Cardiac septum (tissue), 1 donor: ENCODE data around the gene REEP6. TPM values are rescaled to one million over a fixed set of nuclear protein-coding genes. Genes with fewer than 3 reads are reported as not detected.

Experiments used
- DNase-seq: peaks from one replicate; pipeline ENCODE4 v3.0.0-alpha.2; 2020; ENCODE audit warnings: low spot score
- intact Hi-C: fragments of 100-400 bp; cut with DNase I; formaldehyde crosslinking; loops from one replicate; pipeline ENCODE4 v1.14.0; 2022
- long read RNA-seq: library from polyadenylated mRNA; unstranded; transcript quantifications from one replicate; pipeline ENCODE4 v2.0.0, GENCODE V29; 2021
- total RNA-seq: library from RNA; stranded (reverse); fragmentation: NEBNext Ultra II Directional; extraction: Animal tissue kit (Norgen Biotek cat#: 25700); gene quantifications from one replicate; pipeline ENCODE4 v1.2.1, GENCODE V29; 2021
- donor health status: DM: no; HTN: no; CAD: no.

The REEP6 gene
- total RNA-seq = 3.3 TPM
- long read RNA-seq, transcript REEP6-201 (5 exons, 1,794 nt) = major isoform, 7 of 8 reads
- long read RNA-seq, partial matches to known transcripts = 0 of 8 reads
- long read RNA-seq, other reads (novel, unspliced or antisense) = 1 of 8 reads

DNA sequence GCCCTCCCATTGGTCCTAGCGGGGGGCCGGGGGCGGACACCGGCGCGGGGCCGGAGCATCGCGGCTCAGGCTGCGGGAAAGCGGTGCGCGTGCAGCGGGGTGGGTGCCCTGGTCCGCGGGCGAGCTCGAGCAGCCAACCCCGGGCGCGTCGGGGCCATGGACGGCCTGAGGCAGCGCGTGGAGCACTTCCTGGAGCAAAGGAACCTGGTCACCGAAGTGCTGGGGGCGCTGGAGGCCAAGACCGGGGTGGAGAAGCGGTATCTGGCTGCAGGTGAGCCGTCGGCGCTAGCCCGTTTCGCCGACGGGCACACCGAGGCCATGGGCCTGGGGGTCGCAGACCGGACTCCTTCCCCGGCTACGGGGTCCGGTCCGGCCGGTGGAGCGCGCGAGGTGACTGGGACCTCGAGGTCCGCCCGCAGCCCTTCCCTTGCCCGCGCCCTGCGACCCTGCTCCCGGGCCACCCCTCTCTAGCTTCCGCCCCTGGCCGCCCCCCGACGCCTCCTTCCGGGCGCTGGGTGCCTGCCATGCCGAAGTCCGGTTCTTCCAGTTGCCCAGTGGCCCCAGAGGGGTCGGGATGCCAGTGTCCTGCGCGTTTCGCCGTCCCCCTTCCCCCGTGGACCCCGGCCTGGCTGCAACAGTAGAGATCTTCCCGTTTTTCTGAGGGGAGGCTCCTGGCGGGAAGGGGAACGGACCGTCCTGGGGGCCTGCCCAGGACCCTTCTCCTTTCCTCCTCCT is at the start of gene REEP6:
Gene REEP6 (plus strand): TSS at position 68 of the 735 bp plus-strand sequence. CDS start 89 bp downstream, at position 157.
- intact Hi-C loops = no loop called here
- no peak for DNase-seq

GRCh38 chr19:1441677-1442438 is 49.1 kb upstream of the REEP6 start:
- intact Hi-C loops = loop anchor here (5.0 to 10.0 kb wide), 2 partner anchors 35 to 127 kb away; partner anchors contain the start of gene DAZAP1
- no peak for DNase-seq

GRCh38 chr19:1445185-1445931 is 45.6 kb upstream of the REEP6 start:
- peak; percentile 88 for DNase-seq
- intact Hi-C loops = loop anchor here (10.0 kb wide), 1 partner anchor 131 kb away; no protein-coding TSS in a partner anchor

GRCh38 chr19:1445932-1446712 is 44.9 kb upstream of the REEP6 start:
- DNase-seq = no peak
- intact Hi-C loops = loop anchor here (10.0 kb wide), 1 partner anchor 131 kb away; no protein-coding TSS in a partner anchor

- DNase-seq = no peak
Observed at GRCh38 chr19:1446713-1447481, 44.1 kb upstream of the REEP6 start.

DNA sequence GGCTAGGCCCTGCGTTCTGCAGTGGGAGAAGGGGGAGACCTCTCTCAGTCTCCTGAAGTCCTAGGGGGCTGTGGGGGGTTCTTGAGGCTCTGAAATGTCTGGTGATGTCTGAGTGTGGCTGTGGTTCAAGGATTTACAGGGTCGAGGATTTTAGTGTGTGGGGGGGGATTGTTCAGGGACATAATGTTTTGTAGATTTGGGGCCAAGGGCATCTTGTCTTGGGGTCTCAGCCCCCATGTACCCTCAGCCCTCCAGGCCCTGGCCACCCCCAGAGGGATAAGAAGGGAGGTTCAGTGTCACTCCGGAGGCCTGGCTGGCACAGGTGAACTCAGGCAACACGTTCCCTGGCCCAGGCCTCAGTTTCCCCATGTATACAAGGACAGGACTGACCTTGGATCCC is 43.5 kb upstream of the REEP6 start:
- intact Hi-C loops = loop anchor here (10.0 kb wide), 1 partner anchor 133 kb away; no protein-coding TSS in a partner anchor

More at GRCh38 chr19:1446713-1447481, 44.1 kb upstream of the REEP6 start:
- intact Hi-C loops = loop anchor here (10.0 kb wide), 1 partner anchor 132 kb away; no protein-coding TSS in a partner anchor

DNA sequence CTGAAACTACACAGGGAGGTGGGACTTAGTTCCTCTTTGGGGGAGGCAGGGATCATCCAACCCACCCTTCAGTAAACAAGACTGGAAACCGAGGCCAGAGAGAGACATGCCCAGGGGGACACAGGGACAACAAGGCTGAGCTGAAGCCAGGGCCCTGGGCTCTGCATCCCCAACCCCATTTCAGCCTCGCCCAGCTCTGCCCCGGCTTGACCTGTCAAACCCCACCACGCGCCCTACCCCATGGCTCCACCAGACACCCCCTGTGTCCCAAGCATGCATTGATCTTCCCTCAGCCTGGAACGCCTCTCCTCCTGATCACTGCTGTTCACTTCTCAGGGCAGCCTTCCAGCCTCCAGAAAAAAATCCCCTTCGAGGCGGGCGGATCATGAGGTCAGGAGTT is 43.0 kb upstream of the REEP6 start:
- intact Hi-C loops = loop anchor here (10.0 kb wide), 1 partner anchor 133 kb away; no protein-coding TSS in a partner anchor
- no peak for DNase-seq

More for the DNA sequence above, 43.5 kb upstream of the REEP6 start:
- no peak for DNase-seq

DNA sequence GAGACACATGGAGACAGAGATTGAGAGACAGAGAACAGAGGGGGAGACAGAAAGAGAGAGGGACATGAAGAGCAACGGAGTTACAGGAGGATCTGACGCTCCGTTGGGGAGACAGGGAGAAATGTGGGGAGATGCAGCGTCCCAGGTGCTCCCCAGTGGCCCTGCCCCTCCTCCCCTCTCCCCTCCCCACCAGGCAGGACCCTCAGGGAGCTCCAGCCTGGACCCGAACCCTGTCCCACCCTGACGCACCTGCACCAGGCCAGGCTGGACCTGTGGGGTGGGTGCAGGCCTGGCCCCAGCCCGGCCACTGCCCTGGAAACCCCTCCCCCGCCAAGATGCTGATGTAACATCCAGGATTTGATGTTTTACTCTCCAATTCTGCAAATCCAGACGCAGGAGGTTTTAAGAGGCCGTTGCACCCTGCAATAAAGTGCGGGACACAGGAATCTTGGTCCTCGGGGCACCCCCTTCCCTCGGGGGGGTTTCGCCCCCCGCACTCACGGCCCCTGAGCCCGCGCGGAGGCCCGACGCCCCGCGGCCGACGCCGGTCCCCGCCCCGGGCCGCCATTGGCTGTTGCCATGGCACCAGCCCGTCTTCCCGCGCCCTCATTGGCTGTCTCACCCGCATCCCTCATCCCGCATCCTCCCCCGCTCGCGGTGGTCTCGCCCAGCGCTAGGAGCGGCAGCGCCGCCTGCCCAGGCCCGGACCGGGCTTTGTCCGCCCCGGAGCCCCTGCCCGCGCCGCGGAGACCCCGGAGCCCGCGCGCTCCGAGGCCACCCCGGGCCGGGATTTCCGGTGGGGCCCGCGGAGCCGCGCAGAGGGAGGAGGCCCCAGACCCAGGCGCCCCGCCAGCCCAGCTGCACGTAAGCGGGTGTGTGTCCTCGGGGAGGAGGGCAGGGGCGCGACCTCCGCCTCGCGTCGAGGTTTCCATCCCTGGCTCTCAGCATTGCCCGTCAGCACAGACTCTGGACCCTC is 41.2 kb upstream of the REEP6 start, which contains the start of gene APC2:
Gene APC2 (plus strand): TSS at position 655 of the 976 bp plus-strand sequence. CDS start 2,881 bp downstream, outside the sequence.
- DNase-seq = no peak
- intact Hi-C loops = loop anchor here (10.0 kb wide), 1 partner anchor 135 kb away; no protein-coding TSS in a partner anchor

DNA sequence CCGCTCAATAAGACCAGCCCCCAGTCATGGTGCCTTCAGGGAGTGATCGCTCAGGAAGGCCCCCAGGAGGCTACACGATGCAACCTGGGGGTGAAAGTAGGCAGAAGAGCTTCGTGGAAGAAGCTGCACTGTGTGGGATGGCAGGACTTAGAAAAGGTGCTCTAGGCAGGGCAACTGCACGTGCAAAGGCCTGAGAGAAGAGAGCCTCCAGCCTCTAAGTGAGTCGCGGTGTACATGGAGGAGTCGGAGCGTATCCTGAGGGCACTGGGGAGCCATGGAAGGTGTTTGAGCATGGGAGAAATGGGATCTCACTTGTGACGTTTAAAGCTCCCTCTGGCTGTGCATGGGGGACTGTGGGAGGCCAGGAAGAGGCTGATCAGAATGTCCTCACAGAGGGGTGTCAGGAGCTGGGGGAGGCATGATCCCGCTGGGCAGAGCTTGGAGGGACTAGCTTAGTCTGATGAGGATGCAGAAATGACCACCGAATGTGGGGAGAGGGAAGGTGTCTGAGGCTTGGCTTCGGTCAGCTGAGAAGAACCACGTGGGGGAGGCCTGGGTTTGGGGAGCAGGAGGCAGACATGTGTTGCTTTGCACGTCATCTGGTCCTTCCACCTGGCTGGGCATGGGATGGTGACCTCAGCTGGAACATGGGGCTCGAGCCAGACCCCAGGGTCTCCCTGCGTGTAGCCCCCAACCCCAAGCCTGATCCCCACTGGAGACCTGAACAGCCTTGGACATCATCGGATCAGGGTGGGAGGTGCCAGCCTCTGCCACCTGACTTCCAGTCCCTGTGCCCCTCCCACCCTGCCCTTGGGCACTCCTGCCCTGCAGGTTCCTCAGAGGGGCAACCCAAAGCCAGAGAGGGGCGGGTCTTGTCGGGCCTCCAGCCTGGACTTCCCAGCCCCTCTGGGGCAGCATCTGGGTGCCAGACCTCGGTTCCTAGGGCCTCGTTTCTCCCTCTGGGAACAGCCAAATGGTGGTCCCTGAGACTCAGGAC is 39.9 kb upstream of the REEP6 start:
- intact Hi-C loops = no loop called here
- no peak for DNase-seq

GRCh38 chr19:1451916-1452801 is 38.8 kb upstream of the REEP6 start:
- intact Hi-C loops = no loop called here
- DNase-seq = no peak

DNA sequence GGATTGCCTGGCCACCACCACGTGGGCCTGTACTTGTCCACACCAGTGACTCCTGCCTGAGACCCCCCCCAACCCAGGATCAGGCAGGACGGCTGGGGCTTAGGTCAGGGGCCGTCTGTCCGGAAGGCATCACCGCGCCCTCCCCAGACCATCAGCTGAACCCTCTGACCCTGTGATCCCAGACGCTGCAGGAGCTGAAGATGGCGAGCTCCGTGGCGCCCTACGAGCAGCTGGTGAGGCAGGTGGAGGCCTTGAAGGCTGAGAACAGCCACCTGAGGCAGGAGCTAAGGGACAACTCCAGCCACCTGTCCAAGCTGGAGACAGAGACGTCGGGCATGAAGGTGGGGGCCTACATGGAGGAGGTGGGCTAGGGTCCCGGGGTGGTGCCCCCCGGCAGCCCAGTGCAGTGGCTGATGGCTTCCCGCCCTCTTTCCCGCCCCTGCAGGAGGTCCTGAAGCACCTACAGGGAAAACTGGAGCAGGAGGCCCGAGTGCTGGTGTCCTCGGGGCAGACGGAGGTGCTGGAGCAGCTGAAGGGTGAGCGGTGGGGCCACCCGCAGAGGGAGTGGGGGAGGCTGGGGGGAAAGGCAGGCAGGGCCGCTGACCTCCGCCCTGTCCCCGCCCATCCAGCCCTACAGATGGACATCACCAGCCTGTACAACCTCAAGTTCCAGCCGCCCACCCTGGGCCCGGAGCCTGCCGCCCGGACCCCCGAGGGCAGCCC is 38.0 kb upstream of the REEP6 start:
- intact Hi-C loops = no loop called here
- DNase-seq = no peak

DNA sequence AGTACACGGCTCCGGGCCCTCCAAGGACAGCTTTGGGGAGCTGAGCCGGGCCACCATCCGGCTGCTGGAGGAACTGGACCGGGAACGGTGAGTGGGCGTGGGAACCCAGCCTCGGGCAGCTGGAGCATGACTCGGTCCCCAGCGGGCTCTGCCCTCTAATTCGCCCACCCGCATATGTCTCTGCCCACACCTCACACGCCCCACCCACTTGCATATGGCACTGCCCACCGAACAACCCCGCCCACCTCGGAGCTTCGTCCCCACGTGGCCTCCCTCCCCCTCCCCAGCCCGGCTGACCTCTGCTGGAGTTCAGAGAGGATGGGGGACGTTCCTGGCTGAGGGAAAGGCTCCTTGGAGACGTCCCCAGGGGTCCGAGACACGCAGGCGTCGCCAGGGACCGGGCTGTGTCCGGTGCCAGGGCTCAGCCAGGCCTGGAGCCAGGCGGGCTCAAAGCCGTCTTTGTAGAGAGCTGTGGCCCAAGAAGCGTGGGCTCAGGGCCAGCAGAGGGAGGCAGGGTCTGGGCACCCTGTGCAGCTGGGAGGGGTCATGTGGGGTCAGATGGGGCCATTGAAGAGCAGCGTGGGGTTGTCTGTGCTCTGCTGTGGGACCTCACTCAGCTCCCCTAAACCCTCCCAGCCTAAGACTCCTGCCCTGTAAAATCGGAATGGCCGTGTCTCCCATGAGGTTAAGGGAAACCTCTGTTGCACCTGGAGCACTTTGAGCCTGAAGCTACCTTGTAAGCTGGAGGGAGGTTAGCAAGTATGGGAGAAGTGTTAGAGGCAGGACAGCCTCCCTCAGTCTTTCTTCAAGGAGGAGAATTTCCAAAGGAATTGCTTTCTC is 37.2 kb upstream of the REEP6 start:
- DNase-seq = no peak
- intact Hi-C loops = no loop called here

DNA sequence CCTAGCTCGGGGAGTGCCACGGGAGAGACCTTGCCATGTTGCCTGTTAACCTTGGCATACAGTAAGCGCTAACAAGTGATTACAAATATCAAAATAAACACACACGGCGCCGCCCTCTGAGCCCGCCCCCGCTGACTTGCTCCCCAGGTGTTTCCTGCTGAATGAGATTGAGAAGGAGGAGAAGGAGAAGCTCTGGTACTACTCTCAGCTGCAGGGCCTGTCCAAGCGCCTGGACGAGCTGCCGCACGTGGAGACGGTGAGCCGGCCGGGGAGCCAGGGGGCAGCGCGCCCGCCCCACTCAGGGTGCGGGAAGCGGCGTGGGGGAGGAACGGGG is 36.0 kb upstream of the REEP6 start:
- intact Hi-C loops = no loop called here

More for the DNA sequence above, 36.0 kb upstream of the REEP6 start:
- DNase-seq = no peak
